ENCODE results near the gene TLR9.

Gene TLR9

GRCh38 chr3:52177701-52178042 lies 47.8 kb downstream of the TLR9 start:
- no peak overlapping the region for H3K9ac ChIP-seq
- H3K79me2 ChIP-seq (ENCODE audit: insufficient read depth, low read depth) = no peaks in the 10 kb centered on the region
- H3K4me2 ChIP-seq = no peak overlapping the region
- H3K4me3 ChIP-seq (IDR thresholded peaks at IDR 0.05; ENCODE audit: insufficient read depth, low read depth, low read length) = no peak overlapping the region
- H3K27ac ChIP-seq = no peak overlapping the region
- H4K20me1 ChIP-seq (ENCODE audit: insufficient read depth) = no peaks in the 10 kb centered on the region
- H3K36me3 ChIP-seq (ENCODE audit: insufficient read depth) = no peaks in the 10 kb centered on the region
- H3K27me3 ChIP-seq (ENCODE audit: insufficient read depth, low read depth) = no peaks in the 10 kb centered on the region
- no peaks in the 10 kb centered on the region for H3K4me1 ChIP-seq (ENCODE audit: low read depth, poor library complexity, severe bottlenecking)
- TF ChIP-seq CTCF (conservative IDR thresholded peaks at IDR 0.05; ENCODE audit: low read depth, low read length) = no peak
- H2AFZ ChIP-seq (ENCODE audit: low read depth) = no peak overlapping the region

- Histone ChIP-seq H3K4me1 (ENCODE audit: low read depth, poor library complexity, severe bottlenecking) (no peaks in the 10 kb centered on the region), H3K36me3 (ENCODE audit: insufficient read depth) (no peaks in the 10 kb centered on the region), H3K4me2 (no peak overlapping the region), H2AFZ (ENCODE audit: low read depth) (no peak overlapping the region), H3K79me2 (ENCODE audit: insufficient read depth, low read depth) (no peaks in the 10 kb centered on the region), H4K20me1 (ENCODE audit: insufficient read depth) (no peaks in the 10 kb centered on the region), H3K27me3 (ENCODE audit: insufficient read depth, low read depth) (no peaks in the 10 kb centered on the region), H3K9ac (no peak overlapping the region), H3K4me3 (IDR thresholded peaks at IDR 0.05; ENCODE audit: insufficient read depth, low read depth, low read length) (no peak overlapping the region), H3K27ac (no peak overlapping the region)
- TF ChIP-seq CTCF (conservative IDR thresholded peaks at IDR 0.05; ENCODE audit: low read depth, low read length) = no peak
Observed at GRCh38 chr3:52176951-52177700, 48.3 kb downstream of the TLR9 start.

- Histone ChIP-seq H3K79me2 (ENCODE audit: insufficient read depth, low read depth) (no peaks in the 10 kb centered on the region), H4K20me1 (ENCODE audit: insufficient read depth) (no peaks in the 10 kb centered on the region), H3K27ac (no peak overlapping the region), H2AFZ (ENCODE audit: low read depth) (no peak overlapping the region), H3K4me2 (no peak overlapping the region), H3K27me3 (ENCODE audit: insufficient read depth, low read depth) (no peaks in the 10 kb centered on the region), H3K4me3 (IDR thresholded peaks at IDR 0.05; ENCODE audit: insufficient read depth, low read depth, low read length) (no peak overlapping the region), H3K9ac (no peak overlapping the region), H3K4me1 (ENCODE audit: low read depth, poor library complexity, severe bottlenecking) (no peaks in the 10 kb centered on the region), H3K36me3 (ENCODE audit: insufficient read depth) (no peaks in the 10 kb centered on the region)
- TF ChIP-seq CTCF (conservative IDR thresholded peaks at IDR 0.05; ENCODE audit: low read depth, low read length) = no peak
Observed at GRCh38 chr3:52176180-52176752, 49.2 kb downstream of the TLR9 start.

GRCh38 chr3:52175416-52176179 lies 49.8 kb downstream of the TLR9 start:
- Histone ChIP-seq H3K36me3 (ENCODE audit: insufficient read depth) (no peaks in the 10 kb centered on the region), H3K4me2 (no peak overlapping the region), H3K79me2 (ENCODE audit: insufficient read depth, low read depth) (no peaks in the 10 kb centered on the region)

More at GRCh38 chr3:52175416-52176179, 49.8 kb downstream of the TLR9 start:
- Histone ChIP-seq H4K20me1 (ENCODE audit: insufficient read depth) (no peaks in the 10 kb centered on the region), H2AFZ (ENCODE audit: low read depth) (no peak overlapping the region), H3K27me3 (ENCODE audit: insufficient read depth, low read depth) (no peaks in the 10 kb centered on the region), H3K27ac (no peak overlapping the region), H3K9ac (no peak overlapping the region), H3K4me3 (IDR thresholded peaks at IDR 0.05; ENCODE audit: insufficient read depth, low read depth, low read length) (no peak overlapping the region), H3K4me1 (ENCODE audit: low read depth, poor library complexity, severe bottlenecking) (no peaks in the 10 kb centered on the region)
- TF ChIP-seq CTCF (conservative IDR thresholded peaks at IDR 0.05; ENCODE audit: low read depth, low read length) = no peak

Measured in KMS-11 (cell line).